HG03571 (cell line): Measurements from ENCODE around the gene PIK3R1.
"Not testable (repeated sequence)": the region's sequence is repeated elsewhere in the genome, so short reads cannot be mapped to it uniquely, and the experiment has no call there.

Experiments used
- ATAC-seq: cut with Tn5 transposase; IDR thresholded peaks from one replicate; pipeline ENCODE4 v1.9.1; 2021; ENCODE audit not compliant: unreplicated experiment

PIK3R1 gene

GRCh38 chr5:68225188-68225910, 9.8 kb downstream of the PIK3R1 start:
- no peak for ATAC-seq

GRCh38 chr5:68225911-68226545, 10.5 kb downstream of the PIK3R1 start:
- no peak for ATAC-seq

DNA sequence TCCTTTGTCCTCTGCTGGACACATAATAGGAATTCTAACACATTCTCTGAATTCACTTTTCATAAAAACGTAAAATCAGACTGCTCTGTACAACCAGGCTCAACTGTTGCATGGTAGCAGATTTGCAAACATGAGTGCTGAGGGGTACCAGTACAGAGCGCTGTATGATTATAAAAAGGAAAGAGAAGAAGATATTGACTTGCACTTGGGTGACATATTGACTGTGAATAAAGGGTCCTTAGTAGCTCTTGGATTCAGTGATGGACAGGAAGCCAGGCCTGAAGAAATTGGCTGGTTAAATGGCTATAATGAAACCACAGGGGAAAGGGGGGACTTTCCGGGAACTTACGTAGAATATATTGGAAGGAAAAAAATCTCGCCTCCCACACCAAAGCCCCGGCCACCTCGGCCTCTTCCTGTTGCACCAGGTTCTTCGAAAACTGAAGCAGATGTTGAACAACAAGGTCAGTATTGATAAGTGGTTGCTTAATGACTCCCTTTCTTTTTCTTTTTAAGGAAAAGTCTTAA, 11.1 kb downstream of the PIK3R1 start:
- no peak for ATAC-seq

GRCh38 chr5:68227532-68228160, 12.1 kb downstream of the PIK3R1 start:
- ATAC-seq = no peak

DNA sequence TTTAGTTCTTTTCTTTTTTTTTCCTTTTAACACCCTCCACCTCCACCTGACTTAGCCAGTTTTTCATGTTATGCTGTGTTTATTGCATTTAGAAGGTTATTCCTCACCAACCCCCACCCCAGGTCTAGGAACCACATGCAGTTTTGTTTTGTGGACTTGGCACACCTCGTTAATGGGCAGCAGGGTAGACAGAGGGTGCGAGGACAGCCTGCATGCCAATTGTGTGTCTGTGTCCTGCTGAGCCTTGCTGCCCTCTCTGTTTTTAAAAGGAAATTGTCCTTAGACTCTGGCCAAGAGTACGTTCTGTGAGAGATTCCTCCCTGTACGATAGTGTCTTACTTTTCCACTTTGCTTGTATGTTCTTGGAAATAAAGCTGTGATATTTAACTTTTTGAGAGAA, 13.9 kb downstream of the PIK3R1 start:
- no peak for ATAC-seq

DNA sequence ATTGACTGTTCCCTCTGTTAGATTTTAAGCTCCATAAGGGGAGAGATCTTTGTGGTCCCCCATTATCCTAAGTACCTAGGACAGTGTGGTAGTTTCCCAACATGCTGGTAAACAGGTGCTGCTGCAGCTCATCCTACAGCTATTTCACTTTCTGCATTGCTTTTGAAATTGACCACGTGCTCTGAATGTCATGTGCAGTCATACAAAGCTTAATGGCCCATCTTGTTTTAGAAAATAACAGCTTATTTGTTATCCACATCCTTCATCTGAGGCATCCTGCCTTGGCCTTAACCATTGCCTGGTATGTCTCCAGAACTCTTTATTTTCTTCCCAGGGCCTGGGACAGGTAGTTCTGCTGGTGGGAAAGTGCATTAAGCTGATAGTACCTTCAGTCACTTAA, 14.7 kb downstream of the PIK3R1 start:
- ATAC-seq = no peak

DNA sequence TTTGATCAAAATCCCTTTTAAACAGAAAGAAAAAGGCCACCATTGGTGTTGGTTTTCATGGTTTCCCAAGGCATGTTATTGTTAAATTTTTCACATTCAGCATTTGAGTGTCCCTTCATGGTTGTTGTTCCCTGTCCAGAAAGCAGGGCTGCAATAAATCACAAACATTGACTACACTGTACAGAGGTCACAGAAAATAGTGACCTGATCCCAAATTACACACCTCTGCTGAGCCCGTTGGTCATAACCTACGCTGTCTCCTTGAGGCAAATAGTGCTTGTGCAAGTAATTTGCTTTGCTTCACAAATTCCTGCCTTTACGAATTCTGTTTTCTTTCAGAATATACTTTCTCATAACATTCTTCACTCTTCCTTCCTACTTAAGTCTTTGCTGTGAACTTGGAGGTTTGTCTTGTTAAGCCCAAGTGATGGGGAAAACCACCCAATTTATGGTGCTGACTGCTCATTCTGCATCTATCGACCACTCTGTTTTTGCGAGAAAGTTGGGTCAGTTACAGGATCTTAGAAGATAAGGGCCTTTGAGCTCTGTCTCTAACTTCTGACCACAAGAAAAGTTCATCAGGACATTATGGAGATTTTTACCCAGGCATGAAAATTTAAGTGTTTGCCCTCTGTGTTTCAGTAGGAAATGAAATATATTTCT, 16.0 kb downstream of the PIK3R1 start:
- no peak for ATAC-seq

DNA sequence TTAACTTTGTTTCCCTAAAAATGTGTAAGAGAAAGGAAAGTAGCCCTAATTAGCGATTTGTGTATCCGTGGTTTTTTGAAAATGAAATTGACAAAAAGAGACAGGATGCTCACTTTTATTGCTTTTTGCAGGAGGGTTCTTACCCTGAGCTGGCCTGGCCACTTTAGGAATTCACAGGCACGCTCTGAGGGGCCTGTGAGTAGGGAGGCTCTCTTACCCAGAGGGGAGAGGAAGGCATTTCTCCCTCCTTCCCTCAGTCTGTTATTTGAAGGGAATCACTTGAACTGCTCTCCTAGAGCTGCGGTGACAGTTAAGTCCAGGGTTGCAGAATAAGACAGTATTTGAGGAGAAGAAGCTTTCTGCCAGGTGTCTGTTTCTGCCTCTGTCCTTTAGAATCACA, 16.7 kb downstream of the PIK3R1 start:
- no peak for ATAC-seq

GRCh38 chr5:68233075-68233474, 17.5 kb downstream of the PIK3R1 start:
- ATAC-seq = no peak

- ATAC-seq = not testable (repeated sequence)
These were observed 19.7 kb downstream of the PIK3R1 start for GRCh38 chr5:68235229-68235628.

DNA sequence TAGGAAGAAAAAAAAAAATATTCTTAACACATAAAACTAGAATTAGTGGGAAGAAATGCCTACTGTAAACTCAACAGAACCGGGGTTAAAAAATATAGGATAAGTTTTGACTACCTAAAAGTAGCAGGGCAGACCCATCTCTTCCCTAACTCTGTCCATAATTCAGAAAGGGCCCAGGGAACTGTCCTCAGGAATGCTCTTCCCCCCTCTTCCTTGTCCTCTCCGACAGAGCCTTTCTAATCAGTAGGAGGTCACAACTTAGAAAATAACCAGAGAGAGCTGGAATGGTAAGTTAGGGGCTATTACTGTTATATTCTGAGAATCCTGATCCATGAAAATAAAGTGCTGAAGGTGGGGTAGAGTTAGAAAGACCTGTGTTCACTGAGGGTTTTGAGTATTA, 22.2 kb downstream of the PIK3R1 start:
- ATAC-seq = no peak

DNA sequence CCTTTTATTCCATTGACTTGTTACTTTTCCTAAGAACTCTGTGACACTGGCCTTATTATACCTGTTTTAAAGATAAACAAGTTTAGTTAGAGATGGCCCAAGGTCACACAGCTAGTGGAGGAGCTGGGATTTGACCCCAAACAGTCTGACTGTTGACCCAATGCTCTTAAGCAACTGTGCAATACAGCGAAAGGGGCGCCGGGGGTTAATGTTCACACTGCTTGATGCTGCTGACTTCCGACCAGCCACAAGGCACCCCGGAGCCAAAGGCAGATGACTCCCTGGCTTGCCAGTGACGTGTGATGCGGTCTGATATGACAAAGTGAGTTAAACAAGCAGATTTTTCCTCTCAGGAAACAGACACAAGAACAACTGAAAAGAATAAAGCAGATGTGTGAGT, 23.9 kb downstream of the PIK3R1 start:
- ATAC-seq = peak; percentile 93

GRCh38 chr5:68240202-68240601, 24.6 kb downstream of the PIK3R1 start:
- peak; percentile 55 for ATAC-seq

DNA sequence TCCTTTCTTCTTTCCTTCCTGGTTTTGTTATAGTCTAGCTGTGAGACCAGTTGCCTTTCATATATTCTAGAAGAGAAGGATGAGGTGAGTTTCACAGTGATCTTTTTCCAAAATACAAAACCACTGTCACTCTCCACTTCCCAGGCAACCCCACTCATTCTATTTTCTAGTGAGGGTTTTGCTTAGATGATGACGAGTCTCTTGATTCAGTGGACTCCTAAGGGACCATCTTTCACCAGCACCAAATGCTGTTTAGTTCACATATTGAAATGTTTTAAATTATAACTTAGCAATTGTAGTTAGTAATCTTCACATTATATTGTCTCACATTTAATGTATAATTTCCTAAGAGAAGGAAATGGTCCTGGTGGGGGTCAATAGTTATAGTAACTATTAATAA, 25.2 kb downstream of the PIK3R1 start:
- ATAC-seq = no peak

DNA sequence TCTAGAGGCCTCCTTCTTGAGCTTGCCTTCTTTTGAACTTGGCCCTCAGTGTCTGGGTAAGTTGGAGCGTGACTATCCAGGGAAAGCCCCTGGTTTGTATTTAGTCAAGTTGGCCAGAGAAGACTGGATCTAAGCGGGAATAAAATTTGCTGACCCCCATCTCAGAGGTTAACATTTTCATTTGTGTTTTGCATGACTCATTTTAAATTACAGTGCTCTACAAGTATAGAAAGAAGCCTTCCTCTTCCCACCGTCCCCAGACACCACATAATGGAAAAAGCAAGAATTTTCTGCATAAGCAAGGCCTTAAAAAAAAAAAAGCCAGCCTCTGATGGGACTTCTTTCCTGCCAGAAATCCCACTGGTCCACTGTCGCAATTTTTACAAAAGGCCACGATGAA, 27.2 kb downstream of the PIK3R1 start:
- no peak for ATAC-seq

GRCh38 chr5:68243251-68243650, 27.7 kb downstream of the PIK3R1 start:
- no peak for ATAC-seq

DNA sequence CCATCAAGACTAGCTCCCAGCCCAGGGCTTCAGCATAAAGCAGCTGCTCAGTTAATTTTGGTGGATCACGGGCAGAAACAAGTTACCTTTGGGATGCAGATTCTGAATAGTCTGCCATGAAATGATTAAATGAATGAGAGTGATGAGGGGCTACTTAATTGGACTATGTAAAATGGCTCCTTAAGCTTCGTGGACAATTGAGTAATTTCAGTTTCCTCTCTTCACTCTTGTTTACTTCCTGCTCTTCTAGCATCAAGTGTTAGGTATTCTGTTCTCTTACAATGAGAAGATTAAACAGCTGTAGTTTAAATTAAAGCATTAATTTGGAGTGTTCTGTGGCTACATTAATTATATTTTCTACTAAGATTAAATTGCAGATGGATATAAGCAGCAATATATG, 28.1 kb downstream of the PIK3R1 start:
- ATAC-seq = no peak

GRCh38 chr5:68245319-68245718, 29.8 kb downstream of the PIK3R1 start:
- no peak for ATAC-seq

- no peak for ATAC-seq
These were observed 31.2 kb downstream of the PIK3R1 start for GRCh38 chr5:68246802-68247201.

- ATAC-seq = no peak
These were observed 32.1 kb downstream of the PIK3R1 start for GRCh38 chr5:68247627-68248026.

- no peak for ATAC-seq
These were observed 33.3 kb downstream of the PIK3R1 start for GRCh38 chr5:68248896-68249295.

- no peak for ATAC-seq
These were observed 34.0 kb downstream of the PIK3R1 start for GRCh38 chr5:68249520-68249919.
